Measurements from ENCODE around the gene PTPRD. TPM values are rescaled to one million over a fixed set of nuclear protein-coding genes. Genes with fewer than 3 reads are reported as not detected.

Gene PTPRD
- total RNA-seq, 2 donors from 2014 or later, result 97.4 to 101 TPM

- 91 to 96% methylated on average over 4 to 6 of the region's 6 CpGs for WGBS, 2 experiments (ENCODE audit: insufficient coverage in 1 of 2, insufficient read length in 1 of 2)
These were observed 2047.8 kb downstream of the PTPRD start for GRCh38 chr9:8564960-8565359.

GRCh38 chr9:8560560-8561525 is 2052.0 kb downstream of the PTPRD start:
- no peak for TF ChIP-seq CTCF (conservative IDR thresholded peaks at IDR 0.05)
- no peak overlapping the region for H3K9ac ChIP-seq (ENCODE audit: extremely low read depth, low read length, poor library complexity, severe bottlenecking)
- H3K4me1 ChIP-seq (ENCODE audit: control insufficient read depth, insufficient read depth, low read length), result peaks cover 8% of the 10 kb centered on the region
- peak; percentile 53 for DNase-seq
- no peaks in the 10 kb centered on the region for H3K36me3 Mint-ChIP-seq (ENCODE audit: low read depth)
- H3K9me3 ChIP-seq (ENCODE audit: control insufficient read depth, low read length), result no peaks in the 10 kb centered on the region
- no peak overlapping the region for H3K27ac ChIP-seq (ENCODE audit: low read depth, low read length)
- no peak overlapping the region for H3K4me3 Mint-ChIP-seq
- H3K27me3 Mint-ChIP-seq (ENCODE audit: insufficient read depth), result no peaks in the 10 kb centered on the region
- peaks cover 22% of the 10 kb centered on the region for H3K4me1 Mint-ChIP-seq
- no peak overlapping the region for H3K4me3 ChIP-seq (ENCODE audit: low read length)
- no peaks in the 10 kb centered on the region for H3K9me3 Mint-ChIP-seq
- H3K27ac Mint-ChIP-seq, result peak overlapping the region; percentile 83
- no peaks in the 10 kb centered on the region for H3K27me3 ChIP-seq (ENCODE audit: control insufficient read depth, insufficient read depth, low read length, poor library complexity, severe bottlenecking)
- WGBS, 2 experiments (ENCODE audit: insufficient coverage in 1 of 2, insufficient read length in 1 of 2), result 60 to 80% methylated on average over 1 to 6 of the region's 6 CpGs
- no peaks in the 10 kb centered on the region for H3K36me3 ChIP-seq (ENCODE audit: control insufficient read depth, insufficient read depth, low read length)

More at GRCh38 chr9:8564960-8565359, 2047.8 kb downstream of the PTPRD start:
- Mint-ChIP-seq H3K27me3 (ENCODE audit: insufficient read depth) (no peaks in the 10 kb centered on the region), H3K36me3 (ENCODE audit: low read depth) (no peaks in the 10 kb centered on the region), H3K4me1 (peaks cover 13% of the 10 kb centered on the region), H3K9me3 (no peaks in the 10 kb centered on the region), H3K4me3 (no peak overlapping the region), H3K27ac (no peak overlapping the region)
- Histone ChIP-seq H3K4me3 (ENCODE audit: low read length) (no peak overlapping the region), H3K9ac (ENCODE audit: extremely low read depth, low read length, poor library complexity, severe bottlenecking) (no peak overlapping the region), H3K9me3 (ENCODE audit: control insufficient read depth, low read length) (no peaks in the 10 kb centered on the region), H3K27ac (ENCODE audit: low read depth, low read length) (no peak overlapping the region), H3K27me3 (ENCODE audit: control insufficient read depth, insufficient read depth, low read length, poor library complexity, severe bottlenecking) (no peaks in the 10 kb centered on the region), H3K36me3 (ENCODE audit: control insufficient read depth, insufficient read depth, low read length) (no peaks in the 10 kb centered on the region), H3K4me1 (ENCODE audit: control insufficient read depth, insufficient read depth, low read length) (peaks cover 4% of the 10 kb centered on the region)
- DNase-seq, result no peak
- TF ChIP-seq CTCF (conservative IDR thresholded peaks at IDR 0.05), result no peak

GRCh38 chr9:8558176-8558575 is 2054.6 kb downstream of the PTPRD start:
- Histone ChIP-seq H3K4me1 (ENCODE audit: control insufficient read depth, insufficient read depth, low read length) (peaks cover 8% of the 10 kb centered on the region), H3K36me3 (ENCODE audit: control insufficient read depth, insufficient read depth, low read length) (no peaks in the 10 kb centered on the region), H3K9me3 (ENCODE audit: control insufficient read depth, low read length) (no peaks in the 10 kb centered on the region), H3K4me3 (ENCODE audit: low read length) (no peak overlapping the region), H3K27ac (ENCODE audit: low read depth, low read length) (no peak overlapping the region), H3K27me3 (ENCODE audit: control insufficient read depth, insufficient read depth, low read length, poor library complexity, severe bottlenecking) (no peaks in the 10 kb centered on the region), H3K9ac (ENCODE audit: extremely low read depth, low read length, poor library complexity, severe bottlenecking) (no peak overlapping the region)
- H3K4me1 Mint-ChIP-seq, result peaks cover 24% of the 10 kb centered on the region
- no peak for DNase-seq
- no peaks in the 10 kb centered on the region for H3K36me3 Mint-ChIP-seq (ENCODE audit: low read depth)
- no peak overlapping the region for H3K27ac Mint-ChIP-seq
- no peaks in the 10 kb centered on the region for H3K27me3 Mint-ChIP-seq (ENCODE audit: insufficient read depth)
- 85 to 94% methylated on average over 2 of the region's 2 CpGs for WGBS, 2 experiments (ENCODE audit: insufficient coverage in 1 of 2, insufficient read length in 1 of 2)
- no peak for TF ChIP-seq CTCF (conservative IDR thresholded peaks at IDR 0.05)
- H3K4me3 Mint-ChIP-seq, result no peak overlapping the region
- H3K9me3 Mint-ChIP-seq, result no peaks in the 10 kb centered on the region

Data from endodermal cell (in vitro differentiated cells).